MM.1S (cell line): ENCODE measurements around the gene NAA20.

Experiments used
- DNase-seq: peaks from one replicate; pipeline ENCODE4 v3.0.0-alpha.2; 2015
- H2AFZ ChIP-seq: fragments of 300-600 bp; sonication (generic); 2 replicates; pipeline ENCODE4 v1.6.0; 2016; ENCODE audit warnings: antibody characterized with exemption, low read length
- H3F3A ChIP-seq: fragments of 300-600 bp; sonication (generic); 2 replicates; pipeline ENCODE4 v1.6.1; 2016; ENCODE audit warnings: mild to moderate bottlenecking, antibody characterized with exemption, low read length, moderate library complexity, mixed read lengths; ENCODE audit not compliant: insufficient read depth
- H3K27ac ChIP-seq: fragments of 300-600 bp; sonication (generic); 2 replicates; pipeline ENCODE4 v1.5.1; 2016; ENCODE audit warnings: mild to moderate bottlenecking, low read length
- H3K27me3 ChIP-seq: fragments of 300-600 bp; sonication (generic); replicated peaks from 2 replicates; pipeline ENCODE4 v1.6.0; 2016; ENCODE audit warnings: low read length; ENCODE audit not compliant: insufficient read depth
- H3K36me3 ChIP-seq: fragments of 300-600 bp; sonication (generic); replicated peaks from 2 replicates; pipeline ENCODE4 v1.6.1; 2016; ENCODE audit warnings: mild to moderate bottlenecking, low read length, mixed read lengths; ENCODE audit not compliant: insufficient read depth
- H3K4me1 ChIP-seq: fragments of 300-600 bp; sonication (generic); 2 replicates; pipeline ENCODE4 v1.6.1; 2016; ENCODE audit warnings: low read length, mixed read lengths
- H3K4me2 ChIP-seq: fragments of 300-600 bp; sonication (generic); 2 replicates; pipeline ENCODE4 v1.6.0; 2016; ENCODE audit warnings: low read depth, low read length
- H3K4me3 ChIP-seq: fragments of 300-600 bp; sonication (generic); 2 replicates; pipeline ENCODE4 v1.5.1; 2016; ENCODE audit warnings: low read length, mixed read lengths
- H3K79me2 ChIP-seq: fragments of 300-600 bp; sonication (generic); 2 replicates; pipeline ENCODE4 v1.6.1; 2016; ENCODE audit warnings: mixed run types, low read length, mixed read lengths
- H3K9ac ChIP-seq: fragments of 300-600 bp; sonication (generic); 2 replicates; pipeline ENCODE4 v1.6.1; 2016; ENCODE audit warnings: low read length, mixed read lengths
- H3K9me2 ChIP-seq: fragments of 300-600 bp; sonication (generic); replicated peaks from 2 replicates; pipeline ENCODE4 v1.6.1; 2016; ENCODE audit warnings: mild to moderate bottlenecking, low read length, mixed read lengths; ENCODE audit not compliant: insufficient read depth
- H3K9me3 ChIP-seq: fragments of 300-600 bp; sonication (generic); replicated peaks from 2 replicates; pipeline ENCODE4 v1.6.1; 2016; ENCODE audit warnings: mild to moderate bottlenecking, low read length, mixed read lengths; ENCODE audit not compliant: insufficient read depth
- H4K20me1 ChIP-seq: fragments of 300-600 bp; sonication (generic); 2 replicates; pipeline ENCODE4 v1.6.1; 2016; ENCODE audit warnings: mild to moderate bottlenecking, low read length, moderate library complexity, mixed read lengths; ENCODE audit not compliant: insufficient read depth
- EZH2 ChIP-seq: fragments of 300-600 bp; sonication (generic); optimal IDR thresholded peaks from 2 replicates; pipeline ENCODE3; 2017; ENCODE audit warnings: low read depth, mild to moderate bottlenecking, antibody characterized with exemption, low read length, mixed read lengths
- EZH2phosphoT487 ChIP-seq: fragments of 300-600 bp; sonication (generic); IDR thresholded peaks from 2 replicates; pipeline ENCODE4 v1.6.1; 2018; ENCODE audit warnings: antibody characterized with exemption, low read length
- TF ChIP-seq, protein P1 (sequence below): fragments of 300-600 bp; sonication (generic); IDR thresholded peaks from 2 replicates; pipeline ENCODE4 v1.5.1; 2016; ENCODE audit warnings: antibody characterized with exemption, low read length, mixed read lengths

Gene NAA20

DNA sequence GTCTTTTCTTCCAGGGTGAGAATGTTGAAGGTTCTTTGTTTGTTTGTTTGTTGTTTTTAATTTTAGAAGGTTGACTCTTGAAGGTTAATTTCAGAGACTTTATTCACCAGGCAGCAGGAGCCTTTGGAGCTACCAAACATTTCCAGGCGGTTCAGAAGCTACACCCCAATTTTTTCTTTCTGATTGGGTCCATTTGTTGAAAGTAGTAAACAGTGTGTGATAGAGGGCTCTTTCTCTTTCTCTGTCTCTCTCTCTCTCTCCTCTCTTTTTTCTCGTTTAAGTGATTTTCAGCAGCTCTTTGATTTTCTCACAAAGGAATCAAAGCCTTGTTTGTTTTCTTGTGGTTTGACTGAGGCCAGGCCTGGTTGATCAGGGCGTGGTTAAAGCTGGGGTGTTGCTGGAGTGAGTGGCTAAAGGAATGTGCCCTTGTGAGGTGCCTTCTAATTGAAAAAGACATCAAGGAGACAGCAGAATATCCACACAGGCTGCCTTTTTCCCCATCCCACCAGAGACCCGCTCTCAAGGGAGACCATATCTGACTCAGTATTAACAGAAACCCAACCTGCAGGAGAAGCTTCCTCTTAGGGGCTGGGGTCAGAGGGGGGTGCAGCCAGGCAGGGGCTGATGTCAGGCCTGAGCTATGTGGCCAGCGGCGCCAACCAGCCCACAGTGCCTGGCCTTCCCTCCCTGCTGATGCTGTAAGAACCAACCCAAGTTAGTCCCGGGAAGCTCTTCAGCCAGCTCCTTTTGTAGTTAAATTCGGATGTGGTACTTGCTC is 40.4 kb upstream of the NAA20 start:
- Histone ChIP-seq H3F3A (no peaks in the 10 kb centered on the region), H3K27ac (no peak overlapping the region)

DNA sequence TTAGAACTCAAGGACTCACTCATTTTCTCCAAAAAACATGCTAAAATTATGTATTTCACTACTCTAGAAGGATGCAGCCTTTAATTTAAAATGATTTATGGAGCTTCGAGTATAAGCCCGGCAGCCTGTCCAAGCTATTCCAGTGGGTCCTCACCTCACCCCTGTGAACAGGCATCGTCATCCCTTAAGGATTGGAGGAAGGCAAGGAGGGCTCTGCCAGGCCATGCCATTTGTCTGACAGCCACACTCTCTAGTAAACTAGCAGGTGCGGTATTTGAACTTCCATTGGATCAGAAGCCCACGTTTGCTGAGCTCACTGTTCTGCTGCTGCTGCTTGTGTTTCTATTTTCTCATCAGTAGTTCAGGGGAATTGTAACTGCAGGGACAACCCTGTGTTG is 39.8 kb upstream of the NAA20 start:
- no peak overlapping the region for H3K27ac ChIP-seq
- no peak for DNase-seq
- H3K79me2 ChIP-seq = no peaks in the 10 kb centered on the region
- H3K27me3 ChIP-seq = peaks cover 56% of the 10 kb centered on the region
- no peak for TF ChIP-seq EZH2phosphoT487
- TF ChIP-seq EZH2 = no peak
- TF ChIP-seq, protein P1, sequence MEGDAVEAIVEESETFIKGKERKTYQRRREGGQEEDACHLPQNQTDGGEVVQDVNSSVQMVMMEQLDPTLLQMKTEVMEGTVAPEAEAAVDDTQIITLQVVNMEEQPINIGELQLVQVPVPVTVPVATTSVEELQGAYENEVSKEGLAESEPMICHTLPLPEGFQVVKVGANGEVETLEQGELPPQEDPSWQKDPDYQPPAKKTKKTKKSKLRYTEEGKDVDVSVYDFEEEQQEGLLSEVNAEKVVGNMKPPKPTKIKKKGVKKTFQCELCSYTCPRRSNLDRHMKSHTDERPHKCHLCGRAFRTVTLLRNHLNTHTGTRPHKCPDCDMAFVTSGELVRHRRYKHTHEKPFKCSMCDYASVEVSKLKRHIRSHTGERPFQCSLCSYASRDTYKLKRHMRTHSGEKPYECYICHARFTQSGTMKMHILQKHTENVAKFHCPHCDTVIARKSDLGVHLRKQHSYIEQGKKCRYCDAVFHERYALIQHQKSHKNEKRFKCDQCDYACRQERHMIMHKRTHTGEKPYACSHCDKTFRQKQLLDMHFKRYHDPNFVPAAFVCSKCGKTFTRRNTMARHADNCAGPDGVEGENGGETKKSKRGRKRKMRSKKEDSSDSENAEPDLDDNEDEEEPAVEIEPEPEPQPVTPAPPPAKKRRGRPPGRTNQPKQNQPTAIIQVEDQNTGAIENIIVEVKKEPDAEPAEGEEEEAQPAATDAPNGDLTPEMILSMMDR = no peak
- H3K9me3 ChIP-seq = no peaks in the 10 kb centered on the region
- H3K4me2 ChIP-seq = no peak overlapping the region
- no peaks in the 10 kb centered on the region for H3K9me2 ChIP-seq
- H3F3A ChIP-seq = no peaks in the 10 kb centered on the region
- no peak overlapping the region for H3K9ac ChIP-seq
- H4K20me1 ChIP-seq = no peaks in the 10 kb centered on the region; the same call in 1 of the 2 replicates
- no peak overlapping the region for H2AFZ ChIP-seq
- H3K36me3 ChIP-seq = no peaks in the 10 kb centered on the region
- H3K4me1 ChIP-seq = peaks cover 5% of the 10 kb centered on the region; the same call in 1 of the 2 replicates
- no peak overlapping the region for H3K4me3 ChIP-seq

More for the DNA sequence above, 40.4 kb upstream of the NAA20 start:
- H3K9me2 ChIP-seq = no peaks in the 10 kb centered on the region
- TF ChIP-seq EZH2 = no peak
- no peak for TF ChIP-seq EZH2phosphoT487
- TF ChIP-seq, protein P1 = no peak
- no peak overlapping the region for H2AFZ ChIP-seq
- DNase-seq = no peak
- H3K4me2 ChIP-seq = no peak overlapping the region
- H3K9ac ChIP-seq = no peak overlapping the region
- peaks cover 62% of the 10 kb centered on the region for H3K27me3 ChIP-seq
- H4K20me1 ChIP-seq = no peaks in the 10 kb centered on the region; the same call in 1 of the 2 replicates
- H3K79me2 ChIP-seq = no peaks in the 10 kb centered on the region
- no peaks in the 10 kb centered on the region for H3K9me3 ChIP-seq
- H3K4me1 ChIP-seq = peaks cover 5% of the 10 kb centered on the region; the same call in 1 of the 2 replicates
- H3K36me3 ChIP-seq = no peaks in the 10 kb centered on the region
- no peak overlapping the region for H3K4me3 ChIP-seq

DNA sequence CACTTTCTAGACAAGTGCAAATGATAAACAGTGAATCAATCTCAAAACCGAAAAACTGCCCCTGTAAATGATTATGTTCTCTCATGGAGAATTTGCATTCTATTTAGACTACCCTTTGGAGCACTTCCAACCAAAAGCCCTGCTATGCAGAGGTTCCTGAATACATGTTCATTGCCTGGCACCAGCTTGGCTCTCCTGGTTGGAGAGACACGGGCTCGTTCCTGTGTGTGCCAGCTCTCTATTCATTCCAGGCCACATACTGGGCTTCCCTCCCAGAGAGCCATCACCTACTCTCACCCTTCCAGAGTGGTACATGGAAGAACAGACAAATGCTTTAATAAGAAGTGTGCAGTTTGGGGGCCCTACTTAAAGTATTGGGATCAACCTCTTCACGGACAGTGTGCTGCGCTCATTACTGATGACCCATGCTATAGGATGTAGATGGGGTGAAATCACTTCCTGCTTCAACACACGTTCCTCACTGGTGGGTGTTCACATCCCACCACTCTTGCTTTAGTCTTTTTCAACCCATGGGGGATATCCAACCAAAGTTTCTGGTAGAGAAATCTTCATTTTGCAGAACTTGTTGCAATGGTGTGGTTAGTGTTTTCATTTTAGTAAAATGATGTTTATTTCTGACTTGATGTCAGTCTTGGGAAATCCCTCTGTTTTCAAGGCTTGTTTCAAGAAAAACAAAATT is 38.5 kb upstream of the NAA20 start:
- Histone ChIP-seq H3K27ac (no peak overlapping the region), H3K4me3 (no peak overlapping the region), H3K4me1 (peaks cover 5% of the 10 kb centered on the region; the same call in 1 of the 2 replicates), H3K27me3 (peaks cover 46% of the 10 kb centered on the region), H4K20me1 (no peaks in the 10 kb centered on the region), H2AFZ (no peak overlapping the region), H3K4me2 (no peak overlapping the region), H3F3A (no peaks in the 10 kb centered on the region), H3K36me3 (no peaks in the 10 kb centered on the region), H3K9ac (no peak overlapping the region), H3K9me2 (no peaks in the 10 kb centered on the region), H3K79me2 (no peaks in the 10 kb centered on the region), H3K9me3 (no peaks in the 10 kb centered on the region)
- TF ChIP-seq EZH2 (no peak), EZH2phosphoT487 (no peak)
- TF ChIP-seq, protein P1 = no peak
- DNase-seq = no peak
